PFSK-1 (cell line): Measurements from ENCODE around the gene MCCD1.

Experiments used
- POLR2AphosphoS5 ChIP-seq: IDR thresholded peaks from 2 replicates; pipeline ENCODE4 v1.6.1; 2012; ENCODE audit warnings: low read depth, mild to moderate bottlenecking, control low read depth, low read length, moderate library complexity
- REST ChIP-seq, 2 experiments: IDR thresholded peaks; 2 replicates each; pipeline versions ENCODE4 v1.6.1 to v1.8.0; 2011 to 2012; ENCODE audit warnings: low read depth in 2 of 2, low read length in 2 of 2, control low read depth in 1 of 2, inconsistent platforms in 1 of 2, mild to moderate bottlenecking in 1 of 2, moderate library complexity in 1 of 2; ENCODE audit not compliant: insufficient read depth in 1 of 2
- SIN3A ChIP-seq: IDR thresholded peaks from 2 replicates; pipeline ENCODE4 v1.6.1; 2012; ENCODE audit warnings: mild to moderate bottlenecking, low read length, moderate library complexity, borderline replicate concordance; ENCODE audit not compliant: insufficient read depth
- TAF1 ChIP-seq: IDR thresholded peaks from 2 replicates; pipeline ENCODE4 v1.6.1; 2012; ENCODE audit warnings: low read length, control low read depth, borderline replicate concordance; ENCODE audit not compliant: insufficient read depth

- no peak for TF ChIP-seq REST (IDR thresholded peaks at IDR 0.05; ENCODE audit: insufficient read depth in 1 of 2, low read depth in 2 of 2, low read length in 2 of 2)
- no peak for TF ChIP-seq SIN3A
- no peak for TF ChIP-seq TAF1
- no peak for TF ChIP-seq POLR2AphosphoS5
These were observed 48.2 kb upstream of the MCCD1 start for GRCh38 chr6:31480574-31480973.
